GM12875 (cell line): ENCODE data around the gene FLNC.
A peak's percentile ranks its signal among the peaks of the same experiment; 100 is the strongest.

Experiments
- H3K4me3 ChIP-seq: one replicate; pipeline ENCODE4 v1.5.1; 2011; ENCODE audit warnings: low read depth, low read length, control low read depth
- TF ChIP-seq, protein P1 (sequence below): IDR thresholded peaks from 2 replicates; pipeline ENCODE4 v1.5.1; 2011; ENCODE audit warnings: low read depth, mild to moderate bottlenecking, control low read depth, inconsistent platforms, low read length, moderate library complexity, borderline replicate concordance; ENCODE audit not compliant: insufficient read depth

FLNC gene

DNA sequence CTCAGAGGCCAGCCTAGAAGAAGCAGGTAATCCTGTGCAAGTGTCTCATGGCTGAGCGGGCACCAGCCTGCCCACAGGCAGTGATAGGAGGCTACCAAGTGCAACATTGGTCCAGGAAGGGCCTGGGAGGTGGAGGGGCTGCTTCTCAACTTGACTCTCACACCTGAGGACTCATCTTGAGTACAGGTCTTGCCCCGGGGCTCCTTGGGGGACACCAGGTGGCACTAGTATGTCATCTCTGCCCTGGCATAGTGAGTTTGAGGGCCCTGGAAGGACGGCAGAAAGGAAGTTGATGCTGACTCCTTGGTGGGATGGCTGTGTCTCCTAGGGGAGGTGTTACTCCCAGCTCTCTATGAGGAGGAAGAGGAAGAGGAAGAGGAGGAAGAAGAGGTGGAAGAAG, 36.2 kb upstream of the FLNC start:
- H3K4me3 ChIP-seq, result no peak overlapping the region

DNA sequence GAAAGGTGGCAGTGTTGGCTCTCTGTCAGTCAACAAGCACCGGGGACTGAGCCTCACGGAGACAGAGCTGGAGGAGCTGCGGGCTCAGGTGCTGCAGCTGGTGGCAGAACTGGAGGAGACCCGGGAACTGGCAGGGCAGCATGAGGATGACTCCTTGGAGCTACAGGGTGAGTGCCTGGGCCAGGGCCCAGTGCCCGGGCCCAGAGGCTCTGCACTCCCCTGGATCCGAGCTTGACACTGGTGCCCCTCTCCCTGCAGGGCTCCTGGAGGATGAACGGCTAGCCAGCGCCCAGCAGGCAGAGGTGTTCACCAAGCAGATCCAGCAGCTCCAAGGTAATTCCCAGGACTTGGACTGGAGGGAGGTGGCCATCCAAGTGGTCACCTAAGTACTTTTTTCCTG, 35.8 kb upstream of the FLNC start:
- no peak overlapping the region for H3K4me3 ChIP-seq
- TF ChIP-seq, protein P1, sequence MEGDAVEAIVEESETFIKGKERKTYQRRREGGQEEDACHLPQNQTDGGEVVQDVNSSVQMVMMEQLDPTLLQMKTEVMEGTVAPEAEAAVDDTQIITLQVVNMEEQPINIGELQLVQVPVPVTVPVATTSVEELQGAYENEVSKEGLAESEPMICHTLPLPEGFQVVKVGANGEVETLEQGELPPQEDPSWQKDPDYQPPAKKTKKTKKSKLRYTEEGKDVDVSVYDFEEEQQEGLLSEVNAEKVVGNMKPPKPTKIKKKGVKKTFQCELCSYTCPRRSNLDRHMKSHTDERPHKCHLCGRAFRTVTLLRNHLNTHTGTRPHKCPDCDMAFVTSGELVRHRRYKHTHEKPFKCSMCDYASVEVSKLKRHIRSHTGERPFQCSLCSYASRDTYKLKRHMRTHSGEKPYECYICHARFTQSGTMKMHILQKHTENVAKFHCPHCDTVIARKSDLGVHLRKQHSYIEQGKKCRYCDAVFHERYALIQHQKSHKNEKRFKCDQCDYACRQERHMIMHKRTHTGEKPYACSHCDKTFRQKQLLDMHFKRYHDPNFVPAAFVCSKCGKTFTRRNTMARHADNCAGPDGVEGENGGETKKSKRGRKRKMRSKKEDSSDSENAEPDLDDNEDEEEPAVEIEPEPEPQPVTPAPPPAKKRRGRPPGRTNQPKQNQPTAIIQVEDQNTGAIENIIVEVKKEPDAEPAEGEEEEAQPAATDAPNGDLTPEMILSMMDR, result no peak

More for the DNA sequence above, 36.2 kb upstream of the FLNC start:
- TF ChIP-seq, protein P1, result peak; percentile 26; the same call in 1 of the 2 replicates

DNA sequence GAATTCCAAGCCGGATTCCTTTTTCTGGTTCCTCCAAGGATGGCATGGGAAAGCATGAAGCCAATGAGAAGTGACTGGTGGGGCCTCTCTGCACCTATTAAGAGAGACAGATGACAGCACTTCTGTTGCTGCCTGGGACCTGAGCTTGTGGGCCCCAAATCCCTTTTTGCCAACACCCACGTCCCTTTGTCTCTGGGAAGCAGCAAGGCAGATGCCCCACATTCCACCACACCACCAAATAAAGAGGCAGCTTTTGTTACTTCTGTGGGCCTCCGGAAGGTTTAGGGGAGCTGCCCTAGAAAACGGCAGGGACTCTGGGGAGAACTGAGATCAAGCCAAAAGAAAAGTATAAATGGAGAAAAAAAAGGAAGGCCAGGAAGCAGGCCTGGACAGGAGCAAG, 35.1 kb upstream of the FLNC start:
- no peak overlapping the region for H3K4me3 ChIP-seq
- TF ChIP-seq, protein P1, result no peak

DNA sequence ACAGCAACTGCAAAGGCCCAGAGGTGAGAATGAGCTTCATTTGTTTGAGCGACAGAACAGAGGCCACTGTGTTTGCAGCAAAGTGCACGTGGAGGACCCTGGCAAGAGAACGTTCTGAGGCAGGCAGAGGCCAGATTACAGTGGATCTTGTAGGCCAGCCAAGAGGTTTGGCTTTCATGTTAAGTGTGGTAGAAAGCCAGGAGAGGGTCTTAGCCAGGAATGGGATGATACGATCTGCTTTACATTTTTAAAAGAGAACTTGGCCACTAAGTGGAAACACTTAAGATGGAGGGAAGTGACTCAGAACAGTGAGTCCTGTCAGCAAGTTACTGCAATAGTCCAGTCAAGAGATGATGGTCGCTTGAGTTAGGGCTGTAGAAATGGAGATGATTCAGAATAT, 33.9 kb upstream of the FLNC start:
- TF ChIP-seq, protein P1, result no peak
- no peak overlapping the region for H3K4me3 ChIP-seq

DNA sequence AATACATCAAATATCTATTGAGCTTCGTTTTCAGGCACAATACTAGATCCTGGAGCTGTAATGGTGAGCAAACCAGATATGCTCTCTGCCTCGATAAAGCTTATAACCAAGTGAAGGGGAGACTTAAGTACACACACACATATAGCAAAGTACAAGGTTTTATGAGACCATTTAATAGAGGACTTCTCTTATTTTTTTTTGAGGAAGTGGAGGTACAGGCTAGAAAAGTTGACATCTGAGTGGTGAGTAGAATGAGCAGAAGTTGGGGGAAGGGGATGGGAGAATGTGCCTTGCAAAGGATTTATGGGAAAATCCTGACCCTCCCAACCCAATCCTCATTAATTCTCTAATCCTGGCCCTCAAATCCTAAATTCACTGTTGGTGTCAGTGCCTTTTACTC, 30.8 kb upstream of the FLNC start:
- H3K4me3 ChIP-seq, result no peak overlapping the region
- TF ChIP-seq, protein P1, result no peak

DNA sequence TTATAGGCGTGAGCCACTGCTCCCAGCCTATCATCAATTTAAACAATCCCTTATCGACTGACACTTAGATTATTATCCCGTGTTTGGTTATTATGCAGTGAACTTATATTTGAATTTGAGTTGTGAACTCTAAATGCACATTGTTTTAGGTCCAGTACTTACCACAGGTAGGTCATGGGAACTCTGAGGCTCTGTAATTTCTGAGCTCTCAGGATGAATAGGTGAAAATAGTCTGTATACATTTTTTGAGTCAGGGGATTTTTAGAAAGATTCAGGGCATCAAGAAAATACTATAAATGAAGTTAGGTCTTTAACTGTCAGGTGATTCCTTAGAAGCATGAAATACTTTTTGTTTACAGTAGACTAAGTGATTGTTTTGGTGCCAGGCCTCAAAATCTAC, 29.6 kb upstream of the FLNC start:
- TF ChIP-seq, protein P1, result no peak
- H3K4me3 ChIP-seq, result no peak overlapping the region

DNA sequence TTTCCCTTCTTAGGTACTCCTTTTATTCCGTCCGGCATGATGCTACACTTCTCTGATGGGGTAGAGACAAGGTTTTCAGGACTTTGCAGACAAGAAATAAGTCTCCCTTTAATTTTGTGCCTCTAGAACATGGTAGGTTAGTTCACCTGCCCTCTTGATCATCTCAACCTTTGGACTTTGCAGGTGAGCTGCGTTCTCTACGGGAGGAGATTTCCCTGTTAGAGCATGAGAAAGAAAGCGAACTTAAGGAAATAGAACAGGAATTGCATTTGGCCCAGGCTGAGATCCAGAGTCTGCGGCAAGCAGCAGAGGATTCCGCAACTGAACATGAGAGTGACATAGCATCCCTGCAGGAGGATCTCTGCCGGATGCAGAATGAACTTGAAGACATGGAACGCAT, 29.2 kb upstream of the FLNC start:
- H3K4me3 ChIP-seq, result no peak overlapping the region
- TF ChIP-seq, protein P1, result no peak
